OCI-LY3 (cell line): ENCODE data around the gene CIITA.

Experiments
- EZH2phosphoT487 ChIP-seq: fragments of 200-600 bp; shearing (Covaris generic); IDR thresholded peaks from 2 replicates; pipeline ENCODE4 v1.6.1; 2018; ENCODE audit warnings: antibody characterized with exemption, mixed run types, low read depth
- TF ChIP-seq, protein P1 (sequence below): fragments of 200-600, 300-600 bp; sonication (generic); IDR thresholded peaks from 2 replicates; pipeline ENCODE4 v1.5.1; 2014; ENCODE audit warnings: antibody characterized with exemption, low read length, low read depth

DNA sequence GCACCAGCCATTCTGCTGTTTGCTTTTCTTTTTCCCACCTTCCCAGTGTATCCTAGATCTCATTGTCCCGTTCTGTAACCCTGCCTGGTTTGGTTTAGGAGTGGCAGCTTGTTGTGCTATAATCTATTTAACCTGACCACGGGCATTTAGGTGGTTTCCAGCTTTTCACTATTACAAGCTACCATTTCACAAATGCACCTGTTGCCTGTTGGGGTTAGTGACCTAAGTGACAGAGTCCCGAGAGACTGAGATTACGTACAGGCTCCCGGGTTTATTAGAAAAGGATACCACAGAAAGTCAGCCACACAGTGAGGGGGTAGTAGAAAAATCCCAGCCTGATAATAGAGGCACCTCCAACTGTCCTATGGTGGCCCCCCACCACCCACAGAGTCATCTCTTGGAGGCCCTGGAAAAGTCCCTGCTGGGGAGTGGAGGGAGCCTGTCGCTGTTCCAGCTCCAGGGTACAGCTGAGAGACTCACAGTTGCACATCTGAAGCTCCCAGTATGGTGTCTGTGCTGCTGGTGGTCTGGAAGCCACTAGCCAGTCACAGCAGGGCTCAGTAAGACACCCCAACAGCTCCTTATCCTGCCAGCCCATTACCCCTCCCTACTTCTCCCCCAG is 88.5 kb downstream of the CIITA start:
- TF ChIP-seq, protein P1, sequence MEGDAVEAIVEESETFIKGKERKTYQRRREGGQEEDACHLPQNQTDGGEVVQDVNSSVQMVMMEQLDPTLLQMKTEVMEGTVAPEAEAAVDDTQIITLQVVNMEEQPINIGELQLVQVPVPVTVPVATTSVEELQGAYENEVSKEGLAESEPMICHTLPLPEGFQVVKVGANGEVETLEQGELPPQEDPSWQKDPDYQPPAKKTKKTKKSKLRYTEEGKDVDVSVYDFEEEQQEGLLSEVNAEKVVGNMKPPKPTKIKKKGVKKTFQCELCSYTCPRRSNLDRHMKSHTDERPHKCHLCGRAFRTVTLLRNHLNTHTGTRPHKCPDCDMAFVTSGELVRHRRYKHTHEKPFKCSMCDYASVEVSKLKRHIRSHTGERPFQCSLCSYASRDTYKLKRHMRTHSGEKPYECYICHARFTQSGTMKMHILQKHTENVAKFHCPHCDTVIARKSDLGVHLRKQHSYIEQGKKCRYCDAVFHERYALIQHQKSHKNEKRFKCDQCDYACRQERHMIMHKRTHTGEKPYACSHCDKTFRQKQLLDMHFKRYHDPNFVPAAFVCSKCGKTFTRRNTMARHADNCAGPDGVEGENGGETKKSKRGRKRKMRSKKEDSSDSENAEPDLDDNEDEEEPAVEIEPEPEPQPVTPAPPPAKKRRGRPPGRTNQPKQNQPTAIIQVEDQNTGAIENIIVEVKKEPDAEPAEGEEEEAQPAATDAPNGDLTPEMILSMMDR: no peak
- no peak for TF ChIP-seq EZH2phosphoT487
